GM21528 (cell line): ENCODE data around the gene ZDHHC11.
"Not testable (repeated sequence)": the region's sequence is repeated elsewhere in the genome, so short reads cannot be mapped to it uniquely, and the experiment has no call there.

Experiments
- ATAC-seq: cut with Tn5 transposase; IDR thresholded peaks from one replicate; pipeline ENCODE4 v1.9.1; 2021; ENCODE audit warnings: mild to moderate bottlenecking, moderate library complexity; ENCODE audit not compliant: unreplicated experiment, low FRiP score

ZDHHC11 gene

GRCh38 chr5:780571-780970 is 70.2 kb downstream of the ZDHHC11 start:
- ATAC-seq = not testable (repeated sequence)

- ATAC-seq = not testable (repeated sequence)
Measured at GRCh38 chr5:778967-779366, 71.8 kb downstream of the ZDHHC11 start.

- not testable (repeated sequence) for ATAC-seq
Measured at GRCh38 chr5:778421-778820, 72.4 kb downstream of the ZDHHC11 start.

GRCh38 chr5:777756-778161 is 73.0 kb downstream of the ZDHHC11 start:
- no peak for ATAC-seq

GRCh38 chr5:776862-777711 is 73.7 kb downstream of the ZDHHC11 start:
- no peak for ATAC-seq

- no peak for ATAC-seq
Measured at GRCh38 chr5:775961-776861, 74.6 kb downstream of the ZDHHC11 start.

- not testable (repeated sequence) for ATAC-seq
Measured at GRCh38 chr5:775595-775960, 75.2 kb downstream of the ZDHHC11 start.

- ATAC-seq = not testable (repeated sequence)
Measured at GRCh38 chr5:774854-775505, 75.8 kb downstream of the ZDHHC11 start.

GRCh38 chr5:774304-774703 is 76.5 kb downstream of the ZDHHC11 start:
- not testable (repeated sequence) for ATAC-seq

GRCh38 chr5:773517-774264 is 77.1 kb downstream of the ZDHHC11 start:
- ATAC-seq = no peak

GRCh38 chr5:772931-773330 is 77.9 kb downstream of the ZDHHC11 start:
- ATAC-seq = not testable (repeated sequence)

GRCh38 chr5:772547-772890 is 78.3 kb downstream of the ZDHHC11 start:
- ATAC-seq = not testable (repeated sequence)

- ATAC-seq = not testable (repeated sequence)
Measured at GRCh38 chr5:771841-772546, 78.8 kb downstream of the ZDHHC11 start.

GRCh38 chr5:771087-771781 is 79.6 kb downstream of the ZDHHC11 start:
- not testable (repeated sequence) for ATAC-seq

GRCh38 chr5:770585-770984 is 80.2 kb downstream of the ZDHHC11 start:
- not testable (repeated sequence) for ATAC-seq

GRCh38 chr5:769485-770145 is 81.2 kb downstream of the ZDHHC11 start:
- ATAC-seq = not testable (repeated sequence)

GRCh38 chr5:766666-767431 is 83.9 kb downstream of the ZDHHC11 start:
- ATAC-seq = no peak
